HL-60/S4 treated with retinoic acid at 250 ng/mL for 4 days and 3 days (cell line): ENCODE results near the gene AACS.
"Not testable (repeated sequence)": the region's sequence is repeated elsewhere in the genome, so short reads cannot be mapped to it uniquely, and the experiment has no call there.

Source experiments
- in situ Hi-C: fragments of 300-500 bp; cut with MboI; formaldehyde crosslinking; loops from 2 replicates; pipeline ENCODE4 v1.7.0; 2022; ENCODE audit warnings: low sequenced_read_pairs

AACS gene

DNA sequence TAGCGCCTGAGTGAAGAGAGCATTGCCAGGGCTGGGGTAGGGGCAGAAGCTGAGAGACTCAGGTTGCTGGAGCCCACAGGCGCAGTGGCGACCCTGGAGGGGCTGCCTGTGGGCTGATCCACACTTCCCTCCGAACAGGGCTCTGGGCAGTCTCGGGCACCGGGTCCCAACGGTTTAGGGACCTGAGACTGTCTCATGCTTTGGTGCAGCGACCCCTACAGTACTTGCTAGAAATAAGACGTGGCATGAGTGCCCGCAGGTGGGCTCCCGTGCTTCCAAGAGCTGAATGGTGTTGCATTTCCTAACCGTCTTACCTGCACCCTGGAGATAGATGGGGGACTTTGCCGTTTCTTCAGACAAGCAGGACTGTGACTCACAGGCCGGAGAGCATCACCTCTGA lies 57.4 kb downstream of the AACS start:
- in situ Hi-C loops, result no loop called here

DNA sequence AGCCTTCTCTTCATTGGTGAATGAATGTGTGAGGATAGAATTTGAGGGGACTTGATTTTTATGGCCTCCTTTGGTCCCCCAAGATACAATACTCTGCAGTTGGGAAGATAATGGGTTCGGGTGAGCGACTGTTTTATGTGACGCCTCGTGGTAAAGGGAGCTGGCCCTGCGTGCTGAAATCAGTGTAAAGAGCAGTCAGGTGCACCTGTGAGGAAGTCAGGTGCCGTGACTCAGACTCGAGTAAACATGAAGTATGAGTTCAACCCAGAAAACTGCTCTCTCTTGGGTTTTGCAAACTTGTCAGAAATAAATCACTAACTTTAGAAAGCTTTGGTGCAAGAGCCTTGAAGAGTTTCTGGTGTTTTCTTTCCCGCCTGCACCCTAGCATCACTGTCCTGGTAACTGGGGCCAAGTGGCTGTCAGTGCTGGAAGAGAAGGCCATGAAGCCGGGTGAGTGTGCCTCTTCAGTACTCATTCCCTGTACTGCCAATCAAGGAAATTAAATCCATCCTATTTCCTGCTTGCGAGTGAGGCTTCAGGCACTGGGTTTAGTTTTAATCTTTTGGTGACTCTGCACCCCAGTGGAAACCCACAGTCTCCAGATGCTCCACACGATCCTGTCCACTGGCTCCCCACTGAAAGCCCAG lies 59.2 kb downstream of the AACS start:
- in situ Hi-C loops, result no loop called here

DNA sequence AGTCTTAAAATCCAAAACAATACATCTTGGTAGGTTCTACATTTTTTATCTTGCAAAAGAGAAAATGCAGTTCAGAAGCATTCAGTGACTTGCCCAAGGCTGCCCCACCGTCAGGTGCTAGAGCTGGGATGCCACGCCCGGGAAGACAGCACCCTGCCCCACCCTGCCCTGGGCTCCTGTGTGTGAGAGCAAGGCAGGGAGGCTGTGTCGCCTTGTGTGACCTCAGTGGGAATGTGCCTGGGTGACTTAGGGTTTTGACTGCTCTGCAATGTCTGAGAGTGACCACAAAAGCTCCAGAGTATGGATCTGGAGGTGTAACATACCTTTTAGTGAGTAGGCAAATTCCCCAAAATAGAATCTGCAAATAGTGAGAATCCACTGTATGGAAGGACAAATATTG lies 60.0 kb downstream of the AACS start:
- in situ Hi-C loops, result no loop called here

DNA sequence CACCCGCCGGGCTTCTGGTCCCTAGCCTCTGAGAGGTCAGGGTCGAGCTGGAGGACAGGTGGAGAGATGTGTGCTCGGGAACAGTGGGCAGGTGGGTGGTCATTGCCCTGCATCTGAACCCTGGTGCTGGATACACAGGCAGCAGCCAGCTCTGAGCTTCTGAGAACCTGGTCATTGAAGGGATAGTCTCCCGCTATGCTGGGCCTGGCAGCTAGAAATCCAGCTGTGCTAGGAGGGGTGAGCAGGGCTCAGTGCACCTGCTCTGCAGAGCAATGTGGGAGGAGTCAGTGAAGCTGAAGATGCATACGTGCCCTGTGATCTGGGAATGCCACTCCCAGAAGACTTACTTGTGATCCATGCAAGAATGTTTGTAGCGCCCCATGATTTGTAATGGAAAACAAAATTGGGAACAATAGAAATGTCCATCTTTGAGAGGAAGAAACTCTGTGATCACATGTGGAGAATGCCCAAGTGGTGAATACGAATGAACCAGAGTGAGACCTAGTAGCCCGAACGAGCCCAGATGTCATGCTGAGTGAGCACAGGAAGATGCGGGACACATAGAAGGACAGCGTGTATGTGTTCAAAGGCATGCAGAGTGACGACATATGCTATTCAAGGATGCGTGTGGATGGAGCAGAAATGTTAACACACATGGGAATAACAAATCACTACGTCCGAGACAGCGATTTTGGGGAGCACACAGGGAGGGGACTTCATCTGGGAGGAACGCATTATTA lies 63.4 kb downstream of the AACS start:
- in situ Hi-C loops, result no loop called here

DNA sequence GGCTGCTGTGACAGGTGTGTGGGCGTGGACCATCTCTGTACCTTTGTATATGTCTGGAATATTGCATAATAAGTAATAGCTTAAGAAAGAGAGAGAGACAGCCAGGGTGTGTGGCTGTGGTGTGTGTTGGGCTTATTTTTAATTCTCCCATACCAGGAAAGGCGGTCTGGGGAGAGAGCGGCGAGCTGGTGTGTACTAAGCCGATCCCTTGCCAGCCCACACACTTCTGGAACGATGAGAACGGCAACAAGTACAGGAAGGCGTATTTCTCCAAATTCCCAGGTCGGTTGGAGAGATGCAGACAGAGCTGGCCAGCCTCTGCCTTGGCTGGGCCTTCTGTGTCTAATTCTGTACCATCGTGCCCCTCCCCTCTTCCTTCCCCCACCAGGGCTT lies 63.9 kb downstream of the AACS start:
- in situ Hi-C loops, result no loop called here

DNA sequence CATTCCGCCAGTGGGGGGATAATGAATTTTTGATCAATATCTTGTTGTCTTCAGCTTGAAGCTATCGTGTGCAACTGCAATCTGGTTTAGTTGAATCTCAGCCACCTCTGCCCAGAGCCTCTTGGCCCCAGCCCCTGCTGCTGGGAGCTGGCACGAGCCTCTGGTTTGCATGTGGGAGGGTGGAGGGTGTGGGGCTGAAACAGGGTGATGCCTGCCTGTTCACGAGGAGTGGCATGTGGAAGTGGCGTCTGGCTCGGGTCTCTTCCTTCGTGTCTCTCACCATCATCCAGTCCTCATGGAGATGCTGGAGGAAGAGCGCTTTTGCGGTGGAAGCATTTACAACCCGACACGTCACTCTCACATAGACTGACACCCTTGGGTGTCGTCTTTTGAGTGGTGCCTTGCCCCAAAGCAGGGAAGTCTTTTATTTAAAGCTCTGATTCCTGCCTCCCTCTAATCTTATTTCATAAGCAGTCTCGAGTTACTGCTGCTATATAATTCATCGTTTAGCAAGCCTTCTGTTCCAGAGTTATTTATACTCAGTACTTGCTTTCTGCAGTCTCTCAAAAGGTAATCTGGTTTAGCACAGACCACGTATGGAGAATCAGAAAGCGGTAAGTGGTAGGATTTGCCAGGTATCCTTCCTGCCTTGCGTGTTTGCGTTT lies 64.5 kb downstream of the AACS start:
- in situ Hi-C loops, result no loop called here

DNA sequence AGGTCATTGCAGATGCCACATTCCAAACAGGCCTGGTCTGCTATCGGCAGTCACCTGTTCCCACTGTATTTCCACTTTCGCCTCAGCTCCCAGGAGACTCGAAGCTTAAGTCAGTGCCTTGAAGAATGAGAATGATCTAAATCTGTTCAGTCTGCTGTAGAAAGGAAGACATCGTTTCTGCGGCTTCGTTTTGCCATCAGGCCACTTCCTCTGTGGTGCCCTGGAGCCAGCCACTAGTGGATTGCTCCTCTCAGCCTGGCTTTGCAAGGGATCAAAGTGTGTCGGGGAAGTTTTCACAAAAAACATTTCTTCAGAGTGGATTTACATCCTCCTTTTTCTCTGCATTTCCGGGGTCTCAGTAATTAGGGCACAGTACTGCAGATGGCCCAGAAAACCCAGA lies 66.7 kb downstream of the AACS start:
- in situ Hi-C loops, result no loop called here

DNA sequence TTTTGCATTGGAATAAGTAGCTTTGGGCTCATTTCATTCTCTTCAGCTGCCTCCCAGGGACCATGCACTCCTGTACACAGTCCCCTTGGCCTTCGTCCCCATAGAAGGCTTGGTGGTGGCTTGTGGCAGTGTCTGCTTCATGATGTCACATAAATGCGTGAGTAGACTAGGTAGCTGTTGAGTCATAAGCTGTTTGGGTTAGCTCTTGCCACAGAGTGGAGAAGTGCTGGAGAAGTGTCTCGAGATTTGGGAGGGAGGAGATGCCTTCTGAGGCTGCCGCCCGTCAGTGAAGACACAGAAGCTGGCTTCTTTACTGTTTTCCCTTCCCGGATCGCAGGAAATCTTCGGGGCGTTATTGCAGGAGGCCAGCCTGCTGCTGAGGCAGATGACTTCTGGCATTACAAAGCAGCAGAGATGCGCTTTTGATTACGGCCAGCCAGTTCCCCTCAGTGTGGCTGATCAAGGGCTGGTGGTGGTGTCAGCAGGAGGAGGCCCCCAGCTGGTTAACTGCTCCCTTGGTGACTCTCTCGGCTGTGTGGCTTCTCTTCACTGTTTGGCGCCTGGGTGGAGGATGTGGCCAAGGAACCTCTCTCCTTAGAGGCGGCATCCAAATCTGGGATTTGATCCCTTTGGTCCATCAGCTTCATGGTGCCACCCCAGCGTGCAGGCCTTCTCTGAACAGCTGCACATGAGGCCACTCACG lies 67.6 kb downstream of the AACS start:
- in situ Hi-C loops, result no loop called here

DNA sequence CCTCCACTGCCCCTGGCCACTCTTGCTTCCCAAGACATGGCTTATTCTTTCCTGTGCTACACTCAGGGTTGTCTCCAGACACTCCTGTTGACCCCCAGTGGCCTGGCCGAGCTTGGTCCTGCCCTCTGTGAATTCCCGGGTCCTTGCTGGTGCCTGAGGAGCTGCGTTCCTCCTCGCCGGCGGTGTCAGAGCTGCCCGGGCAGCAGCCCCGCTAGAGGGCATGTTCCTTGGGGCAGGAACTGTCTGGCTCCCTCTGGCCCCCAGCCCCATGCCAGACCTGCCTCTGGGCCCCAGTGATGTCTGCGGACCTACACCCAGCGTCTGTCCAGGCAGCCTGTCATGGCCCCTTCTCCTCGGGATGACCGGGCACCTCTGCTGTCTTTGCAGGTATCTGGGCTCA lies 68.4 kb downstream of the AACS start:
- in situ Hi-C loops, result no loop called here

DNA sequence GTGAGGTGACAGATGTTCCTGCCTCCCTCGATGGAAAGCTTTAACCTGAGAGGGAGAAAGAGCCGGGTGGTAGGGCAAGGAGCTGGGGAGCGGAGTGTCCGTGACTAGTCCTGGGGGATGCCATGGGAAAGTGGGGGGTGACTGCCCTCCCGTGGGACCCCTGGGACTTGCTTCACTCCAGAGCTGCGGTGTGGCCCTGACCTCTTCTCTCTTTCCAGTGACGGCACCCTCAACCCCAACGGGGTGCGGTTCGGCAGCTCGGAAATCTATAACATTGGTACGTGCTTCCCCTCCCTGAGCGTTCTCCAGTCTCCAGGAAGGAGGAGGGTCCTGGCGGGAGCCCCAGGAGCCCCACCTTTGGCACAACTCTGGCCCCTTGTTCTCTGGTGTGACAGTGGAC lies 69.3 kb downstream of the AACS start:
- in situ Hi-C loops, result no loop called here

DNA sequence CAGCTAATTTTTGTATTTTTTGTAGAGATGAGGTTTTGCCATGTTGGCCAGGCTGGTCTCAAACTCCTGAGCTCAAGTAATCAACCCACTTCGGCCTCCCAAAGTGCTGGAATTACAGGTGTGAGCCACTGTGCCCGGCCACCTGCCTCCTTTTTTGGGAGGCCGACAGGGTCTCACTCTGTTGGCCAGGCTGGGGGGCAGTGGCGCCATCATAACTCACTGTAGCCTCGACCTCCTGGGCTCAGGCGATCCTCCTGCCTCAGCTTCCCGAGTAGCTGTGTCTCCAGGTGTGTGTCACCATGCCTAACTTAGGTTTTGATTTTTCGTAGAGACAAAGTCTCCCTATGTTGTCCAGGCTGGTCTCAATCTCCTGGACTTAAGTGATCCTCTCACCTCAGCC lies 70.7 kb downstream of the AACS start:
- in situ Hi-C loops, result no loop called here

DNA sequence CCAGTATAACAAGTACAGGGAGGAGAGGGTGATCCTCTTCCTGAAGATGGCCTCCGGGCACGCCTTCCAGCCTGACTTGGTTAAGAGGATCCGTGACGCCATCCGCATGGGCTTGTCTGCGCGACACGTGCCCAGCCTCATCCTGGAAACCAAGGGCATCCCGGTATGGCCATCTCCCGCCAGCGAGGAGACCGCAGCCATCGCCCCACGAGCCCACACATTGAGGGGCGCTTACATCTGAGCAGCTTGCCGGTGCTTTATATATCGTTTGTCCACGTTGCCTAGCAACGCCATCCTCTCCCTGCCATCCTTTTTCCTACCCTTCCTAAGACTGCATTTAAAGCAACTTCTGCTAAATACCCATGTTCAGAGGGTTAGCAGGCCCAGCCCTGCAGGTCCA lies 71.5 kb downstream of the AACS start:
- in situ Hi-C loops, result no loop called here

DNA sequence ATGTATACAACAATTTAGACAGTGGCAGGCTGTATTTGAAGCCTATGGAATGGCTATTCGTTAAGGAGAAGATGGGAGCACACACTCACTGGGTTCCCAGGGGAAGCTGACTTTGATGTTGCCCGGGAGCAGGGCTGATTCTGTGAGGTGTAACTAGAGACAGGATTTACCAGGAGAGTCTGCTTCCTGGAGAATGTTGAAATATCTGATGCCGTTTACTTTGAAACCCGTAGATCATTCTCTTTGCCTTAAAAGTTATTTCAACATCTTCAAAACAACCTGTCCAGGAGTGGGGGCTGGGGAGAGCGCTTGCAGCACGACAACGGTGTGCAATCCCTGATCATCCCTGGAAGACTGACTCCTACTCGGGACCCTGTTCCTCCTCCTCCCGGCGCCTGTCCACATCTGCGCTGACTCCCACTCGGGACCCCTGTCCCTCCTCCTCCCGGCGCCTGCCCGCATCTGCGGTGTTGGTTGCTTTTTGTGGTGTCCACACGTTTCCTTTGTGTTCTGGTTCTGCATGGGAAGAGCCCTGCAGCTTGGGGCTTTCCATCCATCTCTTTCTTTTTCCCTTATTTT lies 72.6 kb downstream of the AACS start:
- in situ Hi-C loops, result no loop called here

DNA sequence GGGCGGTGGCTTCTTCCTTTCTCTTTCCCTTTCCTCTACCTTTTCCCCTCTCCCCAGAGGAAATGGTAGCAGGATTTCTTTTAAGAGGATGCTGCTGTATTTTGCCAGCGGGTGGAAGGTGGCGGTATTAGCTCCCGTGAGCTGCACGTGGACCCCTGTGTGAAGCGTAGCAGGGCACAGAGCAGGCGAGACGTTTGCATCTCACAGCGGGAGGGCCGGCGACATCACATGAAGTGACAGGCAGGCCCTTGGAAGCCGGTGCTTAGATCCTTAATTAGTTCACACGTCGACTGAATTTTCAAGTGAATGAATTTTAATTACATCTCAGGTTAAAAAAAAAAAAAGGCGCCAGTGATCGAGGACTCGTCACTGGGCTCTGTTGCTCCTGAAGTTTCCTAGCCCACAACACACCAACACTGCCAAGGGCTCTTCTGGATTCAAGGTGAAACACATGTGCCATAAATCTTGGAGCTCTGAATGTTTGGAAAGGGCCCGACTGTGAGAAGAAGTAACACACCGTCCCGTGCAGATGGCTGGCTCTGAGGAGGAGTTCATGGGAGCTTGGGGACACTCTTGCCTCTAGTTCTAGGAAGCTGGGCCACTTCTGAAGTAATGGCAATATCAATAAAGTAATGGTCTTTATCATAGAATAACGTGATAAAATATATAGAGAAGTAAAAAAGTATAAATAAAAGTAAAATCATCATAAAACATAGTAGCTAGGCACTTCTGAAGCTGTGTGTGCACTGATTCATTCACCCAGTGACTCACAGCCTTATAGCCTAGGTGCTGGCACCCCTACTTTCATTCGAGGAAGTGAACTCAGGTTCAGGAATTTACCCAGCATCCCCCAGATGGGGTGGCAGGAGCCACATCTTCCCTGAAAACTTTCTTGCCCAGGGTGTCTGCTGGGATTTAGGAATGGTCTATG lies 75.3 kb downstream of the AACS start:
- in situ Hi-C loops, result no loop called here

DNA sequence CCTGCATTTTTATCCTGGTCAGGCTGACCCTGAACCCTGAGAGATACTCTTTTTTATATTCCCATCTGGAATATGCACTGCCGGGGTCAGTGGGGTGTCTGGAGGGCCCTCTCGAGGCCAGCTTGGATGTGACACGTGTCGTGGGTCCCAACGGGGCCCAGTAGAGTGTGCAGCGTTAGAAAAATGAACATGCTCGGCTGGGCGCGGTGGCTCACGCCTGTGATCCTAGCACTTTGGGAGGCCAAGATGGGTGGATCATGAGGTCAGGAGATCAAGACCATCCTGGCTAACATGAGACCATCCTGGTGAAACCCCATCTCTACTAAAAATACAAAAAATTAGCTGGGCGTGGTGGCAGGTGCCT lies 76.0 kb downstream of the AACS start:
- in situ Hi-C loops, result not testable (repeated sequence)

DNA sequence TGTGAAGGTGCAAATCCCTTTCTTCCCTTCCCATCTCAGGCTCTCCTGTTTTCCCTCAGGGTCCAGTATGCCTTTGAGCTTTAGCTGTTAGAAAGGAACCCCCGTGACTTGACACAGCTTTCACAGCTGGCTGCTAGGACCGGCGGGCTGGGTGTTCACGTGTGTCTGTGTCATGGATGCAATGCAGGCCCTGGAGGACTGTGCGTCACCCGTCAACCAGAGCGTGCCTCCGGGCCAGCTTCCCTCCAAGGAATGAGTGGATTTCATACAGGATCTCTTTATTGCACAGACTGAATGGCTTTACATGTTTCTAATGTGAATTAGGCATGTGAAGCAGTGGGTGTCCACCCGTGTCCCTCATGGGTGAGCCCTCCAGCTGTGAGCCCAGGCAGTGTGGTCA lies 77.4 kb downstream of the AACS start:
- in situ Hi-C loops, result no loop called here

DNA sequence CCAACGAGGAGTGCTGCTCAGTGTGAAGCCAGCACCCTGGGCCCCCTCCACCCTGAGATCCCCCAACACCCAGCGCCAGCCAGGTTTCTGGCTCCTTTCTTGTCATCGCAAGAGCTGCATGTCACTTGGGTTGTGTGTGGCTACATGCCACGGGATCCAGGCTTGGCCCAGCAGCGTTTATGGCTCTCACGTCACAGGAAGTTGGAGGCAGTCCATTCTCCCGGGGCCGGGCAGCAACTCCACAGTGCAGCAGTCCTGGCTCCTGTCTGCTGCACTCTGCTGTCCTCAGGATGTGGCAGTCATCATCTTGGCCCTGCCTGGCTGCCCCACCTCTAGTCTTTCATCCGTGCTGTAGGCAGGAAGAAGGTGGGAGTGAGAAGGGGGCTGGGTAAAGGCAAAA lies 78.3 kb downstream of the AACS start:
- in situ Hi-C loops, result no loop called here

DNA sequence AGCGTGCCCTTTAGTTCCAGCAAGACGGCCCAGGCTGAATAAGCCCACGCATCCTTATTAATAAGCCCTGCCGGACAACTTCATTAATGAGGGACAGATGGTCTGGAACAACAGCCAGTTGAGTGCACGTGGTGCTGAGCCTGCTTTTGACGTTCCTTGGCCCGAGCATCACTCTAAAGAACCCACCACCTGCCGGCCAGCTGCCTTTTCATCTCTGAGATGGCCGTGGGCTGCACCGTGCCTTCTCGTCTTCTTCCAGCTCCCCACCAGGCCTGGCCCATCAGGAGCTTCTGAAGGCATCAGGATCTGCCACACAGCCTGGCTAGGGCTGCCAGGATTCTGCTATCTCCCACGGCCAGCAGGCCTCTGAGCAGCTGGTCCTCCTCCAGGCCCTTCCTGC lies 80.0 kb downstream of the AACS start:
- in situ Hi-C loops, result no loop called here

DNA sequence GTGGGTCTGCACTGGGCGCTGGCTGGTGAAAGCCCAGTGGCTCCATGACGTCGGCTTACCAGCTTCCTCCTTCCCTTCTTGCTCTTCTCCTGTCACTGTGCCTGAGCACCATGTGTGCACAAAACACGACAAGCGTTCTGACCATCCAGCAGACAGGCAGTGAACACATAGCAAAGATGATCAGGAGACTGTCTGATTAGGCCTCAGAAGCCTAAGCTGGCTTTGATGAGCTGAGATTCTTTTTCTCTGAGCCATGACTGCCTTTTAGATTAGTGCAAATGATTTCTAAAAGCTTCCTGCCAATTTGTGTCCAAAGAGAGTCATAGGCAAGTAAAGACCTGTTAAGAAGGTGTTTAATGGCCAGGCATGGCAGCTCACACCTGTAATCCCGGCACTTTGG lies 83.1 kb downstream of the AACS start:
- in situ Hi-C loops, result no loop called here
